Neutrophil (primary cell): ENCODE data around the gene NSD2.

Source experiments
- H3K27ac ChIP-seq: fragments of 200-600 bp; sonication (generic); 2 replicates; pipeline ENCODE4 v1.5.1; 2016; ENCODE audit warnings: mild to moderate bottlenecking, moderate library complexity
- H3K27me3 ChIP-seq: fragments of 200-600 bp; sonication (generic); 2 replicates; pipeline ENCODE4 v1.6.0; 2016; ENCODE audit warnings: mild to moderate bottlenecking
- H3K36me3 ChIP-seq: fragments of 200-600 bp; sonication (generic); 2 replicates; pipeline ENCODE4 v1.5.1; 2017
- H3K4me1 ChIP-seq, 2 experiments: fragments of 200-600 bp in 1 of 2; sonication (generic) in 1 of 2; 1 replicate in 1 of 2; 2 replicates in 1 of 2; pipeline versions ENCODE4 v1.5.1 to v1.6.1; 2013 to 2016; ENCODE audit warnings: low read depth in 1 of 2, low read length in 1 of 2, mild to moderate bottlenecking in 1 of 2, moderate library complexity in 1 of 2; ENCODE audit not compliant: control insufficient read depth in 1 of 2, insufficient read depth in 1 of 2
- H3K4me3 ChIP-seq, 2 experiments: fragments of 200-600 bp in 1 of 2; sonication (generic) in 1 of 2; 1 replicate in 1 of 2; 2 replicates in 1 of 2; pipeline ENCODE4 v1.5.1; 2013 to 2016; ENCODE audit warnings: low read depth in 1 of 2, low read length in 1 of 2, mild to moderate bottlenecking in 1 of 2, moderate library complexity in 1 of 2
- H3K9me3 ChIP-seq: fragments of 200-600 bp; sonication (generic); 2 replicates; pipeline ENCODE4 v1.5.1; 2016
- CTCF ChIP-seq: fragments of 200-600 bp; sonication (generic); IDR thresholded peaks from 2 replicates; pipeline ENCODE4 v1.5.1; 2016; ENCODE audit warnings: antibody characterized with exemption

Gene NSD2

GRCh38 chr4:1985780-1986577, 114.8 kb downstream of the NSD2 start:
- H3K36me3 ChIP-seq, result peaks cover 100% of the 10 kb centered on the region
- no peak for TF ChIP-seq CTCF

DNA sequence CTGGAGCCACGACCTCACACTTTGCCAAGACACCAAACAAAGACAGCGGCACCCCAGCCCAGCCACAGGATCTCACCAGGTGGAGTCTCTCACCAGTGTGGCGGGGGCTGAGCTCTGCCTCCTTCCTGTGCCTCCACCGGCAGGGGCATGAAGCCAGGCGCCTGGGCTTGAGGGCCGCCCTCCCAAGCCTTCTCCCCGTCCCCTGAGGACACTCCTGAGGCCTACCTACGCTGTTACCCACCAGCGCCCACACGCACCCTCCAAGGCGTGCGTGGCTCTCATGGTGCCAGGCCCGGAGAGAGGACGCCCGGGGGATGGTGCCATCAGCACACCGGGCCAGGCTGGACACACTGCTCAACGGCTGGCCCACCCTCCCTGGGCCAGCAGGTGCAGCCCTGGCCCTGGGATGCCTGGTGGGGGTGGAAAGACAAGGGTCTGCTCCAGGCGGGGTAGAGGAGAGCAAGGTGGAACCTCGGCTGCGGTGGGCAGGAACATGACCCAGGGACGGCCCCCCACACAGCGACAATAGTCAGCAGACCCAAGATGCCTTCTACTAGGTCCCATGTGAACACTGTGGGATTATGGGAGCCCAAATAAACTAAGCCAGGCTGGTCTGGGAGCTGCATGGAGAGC, 115.5 kb downstream of the NSD2 start:
- Histone ChIP-seq H3K4me1 (no peaks in the 10 kb centered on the region), H3K9me3 (no peaks in the 10 kb centered on the region), H3K27me3 (no peaks in the 10 kb centered on the region), H3K27ac (no peak overlapping the region), H3K4me3 (no peak overlapping the region), H3K36me3 (peaks cover 100% of the 10 kb centered on the region)
- TF ChIP-seq CTCF, result no peak

More at GRCh38 chr4:1985780-1986577, 114.8 kb downstream of the NSD2 start:
- H3K4me3 ChIP-seq, result no peak overlapping the region
- no peaks in the 10 kb centered on the region for H3K27me3 ChIP-seq
- H3K4me1 ChIP-seq, result no peaks in the 10 kb centered on the region
- no peaks in the 10 kb centered on the region for H3K9me3 ChIP-seq
- no peak overlapping the region for H3K27ac ChIP-seq

DNA sequence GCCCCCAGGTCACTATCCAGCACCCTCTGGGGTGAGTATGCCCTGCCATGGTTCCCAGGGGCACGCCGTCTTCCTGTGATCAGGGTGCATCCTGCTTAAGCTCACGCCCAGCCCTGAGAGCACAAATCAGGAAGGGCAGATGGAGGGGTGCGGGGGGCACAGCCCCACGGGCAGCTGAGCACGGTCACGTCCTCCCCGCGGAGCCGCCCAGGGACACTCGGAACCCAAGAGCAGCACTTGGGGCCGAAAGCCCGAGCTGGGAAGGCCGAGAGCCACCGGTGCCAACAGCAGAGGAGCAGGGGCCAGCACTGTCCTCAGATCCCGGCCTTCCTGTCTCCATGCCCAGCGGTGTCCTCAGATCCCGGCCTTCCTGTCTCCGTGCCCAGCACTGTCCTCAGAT, 116.1 kb downstream of the NSD2 start:
- Histone ChIP-seq H3K4me1 (no peaks in the 10 kb centered on the region), H3K27me3 (no peaks in the 10 kb centered on the region), H3K9me3 (no peaks in the 10 kb centered on the region), H3K4me3 (no peak overlapping the region), H3K27ac (no peak overlapping the region), H3K36me3 (peaks cover 99% of the 10 kb centered on the region)
- TF ChIP-seq CTCF, result no peak

GRCh38 chr4:1987721-1988326, 116.6 kb downstream of the NSD2 start:
- H3K36me3 ChIP-seq, result peaks cover 94% of the 10 kb centered on the region
- no peak for TF ChIP-seq CTCF
- H3K27me3 ChIP-seq, result no peaks in the 10 kb centered on the region
- no peaks in the 10 kb centered on the region for H3K9me3 ChIP-seq
- no peak overlapping the region for H3K27ac ChIP-seq
- no peak overlapping the region for H3K4me3 ChIP-seq
- no peaks in the 10 kb centered on the region for H3K4me1 ChIP-seq

- Histone ChIP-seq H3K27me3 (no peaks in the 10 kb centered on the region), H3K4me1 (no peaks in the 10 kb centered on the region), H3K27ac (no peak overlapping the region), H3K36me3 (peaks cover 89% of the 10 kb centered on the region), H3K9me3 (no peaks in the 10 kb centered on the region), H3K4me3 (no peak overlapping the region)
- no peak for TF ChIP-seq CTCF
Measured at GRCh38 chr4:1988327-1988724, 117.1 kb downstream of the NSD2 start.
